IPS-18c (cell line): ENCODE data around the gene PAM16.
"Not testable (repeated sequence)": the region's sequence is repeated elsewhere in the genome, so short reads cannot be mapped to it uniquely, and the experiment has no call there.

Experiments used
- H3K4me3 ChIP-seq: 2 replicates; pipeline ENCODE4 v1.7.0; 2013; ENCODE audit warnings: low read depth, mild to moderate bottlenecking, low read length, moderate library complexity; ENCODE audit not compliant: insufficient read depth
- H3K9me3 ChIP-seq: one replicate; pipeline ENCODE4 v1.6.1; 2013; ENCODE audit warnings: mild to moderate bottlenecking, low read length, moderate library complexity; ENCODE audit not compliant: control insufficient read depth, insufficient read depth

Gene PAM16

GRCh38 chr16:4344983-4345835 is 5.9 kb downstream of the PAM16 start:
- H3K4me3 ChIP-seq, result no peak overlapping the region
- H3K9me3 ChIP-seq, result peaks cover 4% of the 10 kb centered on the region

- H3K9me3 ChIP-seq, H3K4me3 ChIP-seq: not testable (repeated sequence)
Observed at GRCh38 chr16:4344300-4344982, 6.7 kb downstream of the PAM16 start.

GRCh38 chr16:4342866-4343744 is 8.0 kb downstream of the PAM16 start:
- Histone ChIP-seq H3K4me3 (no peak overlapping the region), H3K9me3 (peaks cover 4% of the 10 kb centered on the region)

GRCh38 chr16:4341250-4341649 is 9.9 kb downstream of the PAM16 start:
- Histone ChIP-seq H3K4me3 (no peak overlapping the region), H3K9me3 (peaks cover 4% of the 10 kb centered on the region)

- Histone ChIP-seq H3K9me3 (peaks cover 4% of the 10 kb centered on the region), H3K4me3 (no peak overlapping the region)
Observed at GRCh38 chr16:4340443-4340842, 10.7 kb downstream of the PAM16 start.

GRCh38 chr16:4339909-4340308 is 11.2 kb downstream of the PAM16 start:
- H3K4me3 ChIP-seq, result no peak overlapping the region
- peaks cover 4% of the 10 kb centered on the region for H3K9me3 ChIP-seq

GRCh38 chr16:4339455-4339854 is 11.7 kb downstream of the PAM16 start:
- Histone ChIP-seq H3K9me3 (peaks cover 4% of the 10 kb centered on the region), H3K4me3 (no peak overlapping the region)

GRCh38 chr16:4338712-4339299 is 12.3 kb downstream of the PAM16 start:
- Histone ChIP-seq H3K4me3 (no peak overlapping the region), H3K9me3 (no peaks in the 10 kb centered on the region)

GRCh38 chr16:4338125-4338582 is 13.0 kb downstream of the PAM16 start:
- no peak overlapping the region for H3K4me3 ChIP-seq
- H3K9me3 ChIP-seq, result no peaks in the 10 kb centered on the region

GRCh38 chr16:4337540-4338088 is 13.5 kb downstream of the PAM16 start:
- no peaks in the 10 kb centered on the region for H3K9me3 ChIP-seq
- H3K4me3 ChIP-seq, result no peak overlapping the region

- no peak overlapping the region for H3K4me3 ChIP-seq
- H3K9me3 ChIP-seq, result no peaks in the 10 kb centered on the region
Observed at GRCh38 chr16:4336701-4337539, 14.2 kb downstream of the PAM16 start.

GRCh38 chr16:4334724-4335495 is 16.2 kb downstream of the PAM16 start:
- Histone ChIP-seq H3K9me3 (no peaks in the 10 kb centered on the region), H3K4me3 (no peak overlapping the region)

- H3K9me3 ChIP-seq, H3K4me3 ChIP-seq: not testable (repeated sequence)
Observed at GRCh38 chr16:4333714-4334113, 17.4 kb downstream of the PAM16 start.

GRCh38 chr16:4333308-4333638 is 17.8 kb downstream of the PAM16 start:
- Histone ChIP-seq H3K9me3 (no peaks in the 10 kb centered on the region), H3K4me3 (no peak overlapping the region)

GRCh38 chr16:4332623-4333307 is 18.4 kb downstream of the PAM16 start:
- Histone ChIP-seq H3K9me3 (no peaks in the 10 kb centered on the region), H3K4me3 (no peak overlapping the region)
